ENCODE data around the gene IQSEC3. TPM values are rescaled to one million over a fixed set of nuclear protein-coding genes. Genes with fewer than 3 reads are reported as not detected.

IQSEC3 gene
- total and polyA plus RNA-seq, 4 donors, result 0.29 to 7.5 (median 1.5) TPM

DNA sequence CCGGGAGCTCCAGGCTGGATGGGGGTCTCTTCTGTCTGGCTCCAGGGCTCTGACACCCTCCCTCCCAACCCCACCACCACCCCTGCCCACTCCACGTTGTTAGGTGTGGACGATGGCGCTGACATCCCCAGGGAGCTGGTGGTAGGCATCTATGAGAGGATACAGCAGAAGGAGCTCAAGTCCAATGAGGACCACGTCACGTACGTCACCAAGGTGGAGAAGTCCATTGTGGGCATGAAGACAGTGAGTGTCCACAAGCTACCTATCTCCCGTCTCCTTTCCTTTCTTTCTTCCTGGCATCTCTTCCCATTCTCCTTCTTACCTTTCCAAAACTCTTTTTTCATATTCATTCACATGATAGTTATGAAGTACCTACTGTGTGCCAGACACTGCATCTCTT is 95.3 kb downstream of the IQSEC3 start:
- H3K9me3 ChIP-seq (ENCODE audit: control insufficient read depth in 4 of 4, insufficient read depth in 3 of 4, low read length in 3 of 4), result no peaks in the 10 kb centered on the region
- DNase-seq, result no peak
- no peak overlapping the region for H3K27ac ChIP-seq (ENCODE audit: low read depth in 1 of 2, low read length in 1 of 2)
- ATAC-seq (ENCODE audit: insufficient read depth, low FRiP score), result no peak
- no peaks in the 10 kb centered on the region for H3K36me3 ChIP-seq (ENCODE audit: control insufficient read depth in 4 of 4, insufficient read depth in 4 of 4, low read length in 4 of 4)
- H3K4me3 ChIP-seq, result no peak overlapping the region
- no peak overlapping the region for H3K9ac ChIP-seq (ENCODE audit: insufficient read depth in 1 of 2, low read length in 2 of 2)
- H3K27me3 ChIP-seq (ENCODE audit: control insufficient read depth in 3 of 3, insufficient read depth in 3 of 3, low read length in 2 of 3), result no peaks in the 10 kb centered on the region
- TF ChIP-seq CTCF (IDR thresholded peaks at IDR 0.05; ENCODE audit: control extremely low read depth, extremely low read depth), result no peak
- 89 to 95% methylated on average over 8 of the region's 8 CpGs for WGBS, 2 donors
- H3K4me1 ChIP-seq (ENCODE audit: control insufficient read depth in 5 of 5, insufficient read depth in 5 of 5, low read length in 5 of 5), result no peaks in the 10 kb centered on the region

GRCh38 chr12:162467-163307 is 96.1 kb downstream of the IQSEC3 start:
- no peak for DNase-seq
- TF ChIP-seq CTCF (IDR thresholded peaks at IDR 0.05; ENCODE audit: control extremely low read depth, extremely low read depth), result no peak
- no peaks in the 10 kb centered on the region for H3K4me1 ChIP-seq (ENCODE audit: control insufficient read depth in 5 of 5, insufficient read depth in 5 of 5, low read length in 5 of 5)
- H3K9ac ChIP-seq (ENCODE audit: insufficient read depth in 1 of 2, low read length in 2 of 2), result no peak overlapping the region
- no peaks in the 10 kb centered on the region for H3K27me3 ChIP-seq (ENCODE audit: control insufficient read depth in 3 of 3, insufficient read depth in 3 of 3, low read length in 2 of 3)
- no peak overlapping the region for H3K4me3 ChIP-seq
- ATAC-seq (ENCODE audit: insufficient read depth, low FRiP score), result no peak
- H3K27ac ChIP-seq (ENCODE audit: low read depth in 1 of 2, low read length in 1 of 2), result no peak overlapping the region
- WGBS, 2 donors, result 67 to 85% methylated on average over 15 to 18 of the region's 18 CpGs
- no peaks in the 10 kb centered on the region for H3K36me3 ChIP-seq (ENCODE audit: control insufficient read depth in 4 of 4, insufficient read depth in 4 of 4, low read length in 4 of 4)
- no peaks in the 10 kb centered on the region for H3K9me3 ChIP-seq (ENCODE audit: control insufficient read depth in 4 of 4, insufficient read depth in 3 of 4, low read length in 3 of 4)

DNA sequence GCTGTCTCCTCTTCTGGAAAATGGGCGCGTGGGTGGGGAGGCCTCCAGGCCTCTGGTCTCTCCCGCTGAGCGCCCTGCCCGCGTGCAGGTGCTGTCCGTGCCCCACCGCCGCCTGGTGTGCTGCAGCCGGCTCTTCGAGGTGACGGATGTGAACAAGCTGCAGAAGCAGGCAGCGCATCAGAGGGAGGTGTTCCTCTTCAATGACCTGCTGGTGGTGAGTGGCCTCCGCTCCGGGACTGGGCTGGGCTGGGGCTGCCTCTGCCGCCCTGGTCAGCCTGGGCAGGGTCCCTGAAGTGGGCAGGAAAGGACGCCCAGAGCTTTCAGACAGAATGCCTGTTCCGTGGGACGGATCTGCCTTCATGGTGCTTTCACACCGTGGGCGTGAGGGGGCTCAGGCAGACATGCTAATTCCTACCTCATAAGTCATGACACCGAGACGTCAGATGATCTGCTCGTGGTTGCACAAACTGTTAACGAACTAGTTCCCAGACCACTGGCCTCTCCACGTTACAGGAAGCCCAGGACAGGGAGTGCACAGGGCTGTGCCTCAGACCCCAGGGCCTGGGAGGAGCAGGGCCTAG is 96.9 kb downstream of the IQSEC3 start:
- no peak for DNase-seq
- H3K9me3 ChIP-seq (ENCODE audit: control insufficient read depth in 4 of 4, insufficient read depth in 3 of 4, low read length in 3 of 4), result no peaks in the 10 kb centered on the region
- no peak for TF ChIP-seq CTCF (IDR thresholded peaks at IDR 0.05; ENCODE audit: control extremely low read depth, extremely low read depth)
- no peak overlapping the region for H3K9ac ChIP-seq (ENCODE audit: insufficient read depth in 1 of 2, low read length in 2 of 2)
- no peak for ATAC-seq (ENCODE audit: insufficient read depth, low FRiP score)
- no peak overlapping the region for H3K4me3 ChIP-seq
- H3K4me1 ChIP-seq (ENCODE audit: control insufficient read depth in 5 of 5, insufficient read depth in 5 of 5, low read length in 5 of 5), result no peaks in the 10 kb centered on the region
- no peak overlapping the region for H3K27ac ChIP-seq (ENCODE audit: low read depth in 1 of 2, low read length in 1 of 2)
- WGBS, 2 donors, result 85 to 90% methylated on average over 26 of the region's 26 CpGs
- no peaks in the 10 kb centered on the region for H3K27me3 ChIP-seq (ENCODE audit: control insufficient read depth in 3 of 3, insufficient read depth in 3 of 3, low read length in 2 of 3)
- no peaks in the 10 kb centered on the region for H3K36me3 ChIP-seq (ENCODE audit: control insufficient read depth in 4 of 4, insufficient read depth in 4 of 4, low read length in 4 of 4)
